ENCODE measurements around the gene PTPRR.

The PTPRR gene

DNA sequence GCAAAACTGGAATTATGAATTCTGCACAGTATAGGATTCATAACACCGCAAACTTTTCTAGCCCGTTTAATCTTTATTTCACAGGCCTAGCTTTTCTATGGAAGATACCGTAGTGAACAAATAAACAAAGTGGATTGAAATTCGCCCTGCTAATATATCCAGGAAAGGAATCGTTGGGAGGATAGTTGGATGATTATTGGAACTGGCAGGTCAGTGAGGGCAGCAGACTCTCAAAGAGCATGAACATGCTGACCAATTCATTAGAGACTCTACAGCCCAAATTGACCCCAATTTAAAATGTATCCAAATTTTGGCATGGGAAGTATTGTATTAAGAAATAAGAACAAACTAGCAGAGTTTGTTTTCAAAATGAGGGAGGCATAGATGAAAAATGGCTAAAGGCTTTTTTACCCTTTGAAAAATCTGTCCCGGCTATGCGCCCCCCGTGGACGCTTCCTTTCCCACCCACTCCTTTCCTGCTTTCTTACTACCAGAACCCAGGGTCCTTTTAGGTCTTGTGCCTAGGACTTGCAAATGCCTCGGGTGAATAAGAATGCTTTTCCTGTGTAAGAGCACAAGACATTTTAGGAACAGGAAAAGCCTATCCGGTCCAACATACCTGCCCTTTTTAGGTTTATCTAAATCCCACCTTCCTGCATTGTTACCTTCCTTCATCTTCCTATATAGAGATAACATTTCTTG is 198.7 kb downstream of the PTPRR start:
- Mint-ChIP-seq H3K27me3 (peaks cover 3% of the 10 kb centered on the region), H3K4me1 (peaks cover 2% of the 10 kb centered on the region), H3K4me3 (no peak overlapping the region), H3K36me3 (no peaks in the 10 kb centered on the region), H3K9me3 (no peaks in the 10 kb centered on the region), H3K27ac (no peak overlapping the region)
- no peak for DNase-seq (ENCODE audit: low spot score in 2 of 2)
- ATAC-seq (ENCODE audit: low read depth) = no peak

DNA sequence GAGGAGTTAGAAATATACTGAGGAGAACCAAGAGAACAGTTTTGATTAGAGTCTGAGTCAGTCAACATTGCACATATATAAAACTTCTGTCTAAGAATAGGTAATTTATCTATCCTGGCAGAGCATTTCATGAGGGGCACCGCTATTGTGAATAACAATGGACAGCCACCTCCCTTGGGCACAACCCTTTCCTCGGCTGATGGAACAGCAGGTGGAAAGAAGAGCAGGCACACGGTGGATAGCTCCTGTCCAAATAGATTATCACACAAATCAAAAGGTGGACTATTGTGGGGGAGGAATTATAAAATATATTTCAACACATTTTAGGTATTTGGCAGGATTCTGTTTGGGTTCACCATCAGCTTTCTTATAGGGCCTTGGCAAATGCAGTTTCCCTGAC is 199.3 kb downstream of the PTPRR start:
- peaks cover 3% of the 10 kb centered on the region for H3K27me3 Mint-ChIP-seq
- H3K27ac Mint-ChIP-seq = no peak overlapping the region
- H3K9me3 Mint-ChIP-seq = no peaks in the 10 kb centered on the region
- DNase-seq (ENCODE audit: low spot score in 2 of 2) = no peak
- no peak for ATAC-seq (ENCODE audit: low read depth)
- no peaks in the 10 kb centered on the region for H3K36me3 Mint-ChIP-seq
- H3K4me1 Mint-ChIP-seq = peaks cover 2% of the 10 kb centered on the region
- no peak overlapping the region for H3K4me3 Mint-ChIP-seq

DNA sequence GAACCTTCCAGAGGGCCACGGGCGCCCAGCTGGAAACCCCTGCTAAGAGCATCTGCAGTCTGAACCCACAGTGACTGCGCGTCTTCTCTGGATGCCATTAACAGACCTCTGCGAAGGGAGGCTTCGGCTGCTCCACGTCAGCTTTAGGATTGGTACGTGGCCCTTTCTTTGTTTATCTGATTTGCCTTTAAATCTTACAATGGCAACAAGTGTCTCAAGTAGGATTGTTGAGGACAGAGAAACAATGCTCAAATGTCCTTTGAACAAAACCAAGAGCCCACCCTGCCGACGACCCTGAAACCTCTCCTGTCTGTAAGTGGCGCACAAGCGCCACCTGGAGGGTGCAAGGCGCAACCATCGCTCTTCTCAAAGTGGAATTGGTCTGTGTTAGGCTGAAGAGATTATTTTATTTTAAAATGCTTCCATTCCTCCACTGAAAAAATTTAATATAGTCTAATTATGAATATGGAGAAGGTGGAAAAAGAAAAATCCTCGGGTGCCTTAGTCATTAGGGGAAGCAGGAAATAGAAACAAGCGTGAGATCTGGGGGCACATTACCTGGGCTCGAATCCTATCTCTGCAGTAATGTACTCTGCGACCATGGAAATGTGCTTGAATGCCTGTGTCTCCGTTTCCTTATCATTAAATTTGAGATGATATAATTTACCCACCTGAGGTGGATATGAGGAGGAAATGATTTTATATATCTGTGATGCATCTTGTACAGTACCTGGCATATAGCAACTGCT is 200.7 kb downstream of the PTPRR start:
- no peaks in the 10 kb centered on the region for H3K36me3 Mint-ChIP-seq
- DNase-seq (ENCODE audit: low spot score in 2 of 2) = peak in 1 of 2 donors; percentile 14
- no peak overlapping the region for H3K27ac Mint-ChIP-seq
- H3K4me3 Mint-ChIP-seq = peak overlapping the region; percentile 49
- no peaks in the 10 kb centered on the region for H3K9me3 Mint-ChIP-seq
- H3K27me3 Mint-ChIP-seq = peaks cover 5% of the 10 kb centered on the region
- no peak for ATAC-seq (ENCODE audit: low read depth)
- peaks cover 2% of the 10 kb centered on the region for H3K4me1 Mint-ChIP-seq

DNA sequence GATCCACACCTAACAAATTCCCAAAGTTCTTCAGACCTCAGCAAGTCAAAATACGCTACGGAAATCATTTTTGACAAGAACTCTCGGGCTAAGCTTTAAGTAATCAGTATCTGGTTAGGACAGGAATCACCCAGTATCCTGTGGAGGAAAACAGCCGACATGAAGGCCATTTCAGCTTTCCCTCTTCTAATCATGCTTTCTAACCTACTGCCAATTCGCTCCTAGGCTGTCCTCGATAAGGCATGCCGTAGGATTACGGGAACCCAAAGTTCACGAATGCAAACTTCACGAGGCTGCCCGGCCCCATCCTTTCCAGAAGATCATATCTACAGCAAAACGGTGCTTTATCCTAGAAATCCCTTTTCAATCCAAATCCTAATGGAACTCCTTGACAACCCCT is 201.5 kb downstream of the PTPRR start:
- no peak for ATAC-seq (ENCODE audit: low read depth)
- no peak overlapping the region for H3K4me3 Mint-ChIP-seq
- no peaks in the 10 kb centered on the region for H3K9me3 Mint-ChIP-seq
- H3K4me1 Mint-ChIP-seq = peaks cover 2% of the 10 kb centered on the region
- no peak for DNase-seq (ENCODE audit: low spot score in 2 of 2)
- no peak overlapping the region for H3K27ac Mint-ChIP-seq
- peaks cover 5% of the 10 kb centered on the region for H3K27me3 Mint-ChIP-seq
- no peaks in the 10 kb centered on the region for H3K36me3 Mint-ChIP-seq

DNA sequence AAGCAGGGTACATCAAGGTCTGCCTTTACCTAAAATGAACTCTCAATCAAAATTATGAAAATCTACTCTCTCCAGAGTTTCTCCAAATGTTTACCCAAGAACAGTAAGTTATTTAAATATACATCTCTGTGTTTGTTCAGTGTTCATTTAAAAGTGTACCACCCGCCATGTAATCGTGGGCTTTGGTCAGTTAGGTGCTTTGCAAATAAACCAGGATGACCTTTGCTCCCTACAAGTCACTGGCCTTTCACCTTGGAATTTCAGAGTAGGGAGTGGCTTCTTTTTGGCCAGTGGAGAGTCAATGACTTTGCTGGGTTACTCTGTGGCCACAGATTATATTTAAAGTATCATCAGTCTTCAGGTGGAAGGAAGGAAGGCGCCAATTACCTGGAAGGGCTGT is 208.7 kb downstream of the PTPRR start:
- ATAC-seq (ENCODE audit: low read depth) = no peak
- Mint-ChIP-seq H3K27ac (no peak overlapping the region), H3K4me1 (peaks cover 2% of the 10 kb centered on the region), H3K36me3 (no peaks in the 10 kb centered on the region), H3K4me3 (no peak overlapping the region), H3K27me3 (peaks cover 4% of the 10 kb centered on the region), H3K9me3 (peaks cover 1% of the 10 kb centered on the region)
- no peak for DNase-seq (ENCODE audit: low spot score in 2 of 2)

DNA sequence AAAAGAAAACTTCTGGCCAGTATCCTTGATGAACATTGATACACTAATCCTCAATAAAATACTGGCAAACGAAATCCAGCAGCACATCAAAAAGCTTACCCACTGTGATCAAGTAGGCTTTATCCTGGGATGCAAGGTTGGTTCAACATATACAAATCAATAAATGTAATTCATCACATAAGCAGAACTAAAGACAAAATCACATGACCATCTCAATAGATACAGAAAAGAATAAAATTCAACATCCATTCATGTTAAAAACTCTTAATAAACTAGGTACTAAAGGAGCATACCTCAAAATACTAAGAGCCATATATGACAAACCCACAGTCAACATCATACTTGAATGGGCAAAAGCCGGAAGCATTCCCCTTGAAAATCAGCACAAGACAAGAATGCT is 211.5 kb downstream of the PTPRR start:
- no peak for DNase-seq (ENCODE audit: low spot score in 2 of 2)
- Mint-ChIP-seq H3K27me3 (peaks cover 3% of the 10 kb centered on the region), H3K4me1 (peaks cover 2% of the 10 kb centered on the region), H3K9me3 (peaks cover 1% of the 10 kb centered on the region), H3K27ac (no peak overlapping the region), H3K36me3 (no peaks in the 10 kb centered on the region), H3K4me3 (no peak overlapping the region)
- no peak for ATAC-seq (ENCODE audit: low read depth)

DNA sequence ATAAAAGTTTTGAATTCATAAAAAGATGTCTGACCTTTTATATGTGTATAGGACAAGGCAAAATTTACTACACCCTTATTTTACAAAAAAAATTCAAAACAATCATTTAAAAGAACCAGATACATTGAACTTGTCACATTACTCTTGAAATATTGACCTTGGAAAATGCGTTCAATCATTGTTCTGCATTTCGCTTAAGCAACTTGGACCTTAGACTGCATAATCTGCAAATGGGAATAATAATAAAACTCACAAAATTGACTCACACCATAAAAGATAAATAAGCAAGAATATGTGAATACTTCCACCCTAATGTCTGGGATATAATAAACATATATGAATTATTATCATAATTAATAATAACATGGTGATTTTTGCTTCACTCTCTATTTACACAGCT is 213.9 kb downstream of the PTPRR start:
- no peaks in the 10 kb centered on the region for H3K4me1 Mint-ChIP-seq
- H3K27ac Mint-ChIP-seq = no peak overlapping the region
- peaks cover 1% of the 10 kb centered on the region for H3K9me3 Mint-ChIP-seq
- DNase-seq (ENCODE audit: low spot score in 2 of 2) (no peak), ATAC-seq (ENCODE audit: low read depth) (no peak)
- H3K27me3 Mint-ChIP-seq = peaks cover 6% of the 10 kb centered on the region
- no peak overlapping the region for H3K4me3 Mint-ChIP-seq
- no peaks in the 10 kb centered on the region for H3K36me3 Mint-ChIP-seq

DNA sequence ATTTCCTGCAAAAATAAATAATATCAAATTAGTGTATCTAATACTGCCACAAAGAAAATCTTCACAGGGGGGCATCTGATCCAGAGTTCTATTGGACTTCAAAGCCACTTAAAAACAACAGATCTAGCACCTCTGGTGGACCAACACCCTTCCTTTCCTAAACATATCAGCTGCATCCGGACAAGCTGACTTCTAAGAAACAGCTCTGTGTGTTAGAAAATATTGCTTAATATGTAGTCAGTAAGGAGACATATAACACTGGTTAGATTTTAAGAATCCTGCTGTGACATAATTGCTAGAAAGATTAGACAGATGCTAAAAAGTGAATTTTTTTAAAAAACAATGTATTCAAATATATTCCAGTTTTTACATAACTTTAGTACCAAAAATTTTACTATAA is 222.2 kb downstream of the PTPRR start:
- no peak for ATAC-seq (ENCODE audit: low read depth)
- Mint-ChIP-seq H3K36me3 (no peaks in the 10 kb centered on the region), H3K27ac (no peak overlapping the region), H3K9me3 (no peaks in the 10 kb centered on the region), H3K4me1 (no peaks in the 10 kb centered on the region), H3K27me3 (peaks cover 4% of the 10 kb centered on the region), H3K4me3 (no peak overlapping the region)
- no peak for DNase-seq (ENCODE audit: low spot score in 2 of 2)

DNA sequence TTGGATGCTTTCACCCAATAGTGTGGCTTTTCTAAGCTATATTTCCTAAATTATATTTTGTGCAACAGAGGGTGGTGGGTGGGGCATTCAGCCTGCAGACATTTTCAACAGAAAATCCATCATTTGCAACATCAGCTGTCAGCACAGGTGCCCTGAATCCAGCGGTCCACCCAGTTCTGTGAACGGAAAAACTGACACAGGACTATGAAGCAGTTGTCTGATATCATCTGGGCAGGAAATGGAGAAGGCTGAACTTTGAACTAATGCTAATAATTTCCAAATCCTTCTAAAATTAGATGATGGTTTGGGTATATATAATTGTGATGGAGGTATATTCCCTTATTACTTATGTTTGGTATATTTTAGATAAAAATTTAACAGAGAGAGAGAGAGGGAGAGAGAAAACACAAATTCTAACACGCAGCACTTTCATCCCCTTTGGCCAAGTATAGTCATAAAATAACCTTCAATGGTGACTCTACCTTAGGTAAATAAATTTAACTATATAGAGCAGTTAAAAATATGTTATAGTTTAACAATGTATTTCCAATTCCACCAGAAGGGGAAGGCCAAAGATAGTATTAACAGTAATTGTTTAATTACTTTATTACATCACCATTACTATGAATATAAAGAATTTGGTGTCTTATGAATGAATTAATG is 225.0 kb downstream of the PTPRR start:
- peaks cover 3% of the 10 kb centered on the region for H3K27me3 Mint-ChIP-seq
- no peaks in the 10 kb centered on the region for H3K9me3 Mint-ChIP-seq
- H3K27ac Mint-ChIP-seq = no peak overlapping the region
- no peaks in the 10 kb centered on the region for H3K4me1 Mint-ChIP-seq
- DNase-seq (ENCODE audit: low spot score in 2 of 2) (no peak), ATAC-seq (ENCODE audit: low read depth) (no peak)
- H3K4me3 Mint-ChIP-seq = no peak overlapping the region
- H3K36me3 Mint-ChIP-seq = no peaks in the 10 kb centered on the region

DNA sequence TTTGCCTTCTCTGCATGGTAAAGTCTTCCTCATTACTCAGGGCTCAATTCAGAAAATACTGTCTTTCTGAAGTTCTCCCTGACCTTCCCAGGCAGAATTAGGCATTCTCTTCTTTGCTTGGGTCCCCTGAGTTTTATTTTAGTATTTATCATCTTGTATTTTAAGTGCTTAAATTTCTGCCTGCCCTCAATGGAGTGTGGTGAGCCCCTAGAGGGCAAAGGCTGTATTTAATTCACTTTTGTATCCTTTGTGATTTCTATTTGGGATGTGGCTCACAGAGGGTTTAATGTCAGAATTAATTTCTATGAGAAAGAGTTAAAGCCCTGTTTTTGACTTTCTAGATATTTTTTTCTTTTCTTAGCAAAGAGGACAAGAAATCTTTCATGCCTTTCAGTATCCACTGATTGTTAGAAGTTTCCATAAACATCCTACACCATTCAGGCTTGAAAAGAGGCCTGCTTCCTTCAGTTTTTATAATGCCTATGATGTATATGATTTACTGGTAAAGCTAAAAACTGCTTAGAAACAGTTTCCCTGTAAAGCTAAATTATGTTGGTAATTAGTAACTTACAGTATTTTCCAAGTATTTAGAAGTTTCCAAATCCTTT is 227.8 kb downstream of the PTPRR start:
- no peak for ATAC-seq (ENCODE audit: low read depth)
- no peak for DNase-seq (ENCODE audit: low spot score in 2 of 2)

DNA sequence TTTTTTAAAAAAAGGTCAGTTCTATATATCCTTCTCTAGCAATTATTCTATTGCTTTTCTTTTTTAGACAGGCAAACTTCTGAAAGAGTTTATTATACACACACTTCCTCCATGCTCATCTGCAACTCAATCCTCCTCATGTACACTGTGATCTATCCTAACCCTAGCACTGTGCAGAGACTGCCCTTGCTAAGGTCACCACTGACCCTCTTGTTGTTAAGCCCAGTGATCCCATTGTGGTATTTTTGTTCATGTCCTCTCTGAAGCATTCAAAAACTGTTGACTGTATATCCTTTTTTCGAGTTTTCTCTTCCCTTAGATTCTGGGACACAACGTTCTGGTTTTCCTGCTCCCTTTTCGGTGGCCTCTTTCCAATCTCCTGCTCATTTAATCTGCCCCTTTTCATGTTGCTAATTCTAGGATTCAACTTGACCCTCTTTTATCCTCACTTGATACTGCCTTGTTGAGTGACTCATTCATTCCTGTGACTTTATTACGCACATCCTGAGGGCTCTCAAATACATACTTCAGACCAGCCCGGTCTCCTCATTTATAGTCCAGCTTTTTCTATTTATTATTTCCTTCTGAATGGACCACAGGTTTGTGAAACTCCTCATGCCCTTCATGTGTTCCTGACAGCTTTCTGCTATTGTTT is 229.4 kb downstream of the PTPRR start:
- no peaks in the 10 kb centered on the region for H3K4me1 Mint-ChIP-seq
- H3K27ac Mint-ChIP-seq = no peak overlapping the region
- H3K4me3 Mint-ChIP-seq = no peak overlapping the region
- no peaks in the 10 kb centered on the region for H3K9me3 Mint-ChIP-seq
- no peak for DNase-seq (ENCODE audit: low spot score in 2 of 2)
- H3K27me3 Mint-ChIP-seq = peaks cover 2% of the 10 kb centered on the region
- no peak for ATAC-seq (ENCODE audit: low read depth)
- no peaks in the 10 kb centered on the region for H3K36me3 Mint-ChIP-seq

More for the DNA sequence above, 227.8 kb downstream of the PTPRR start:
- Mint-ChIP-seq H3K4me3 (no peak overlapping the region), H3K27me3 (peaks cover 2% of the 10 kb centered on the region), H3K4me1 (no peaks in the 10 kb centered on the region), H3K36me3 (no peaks in the 10 kb centered on the region), H3K9me3 (no peaks in the 10 kb centered on the region), H3K27ac (no peak overlapping the region)

DNA sequence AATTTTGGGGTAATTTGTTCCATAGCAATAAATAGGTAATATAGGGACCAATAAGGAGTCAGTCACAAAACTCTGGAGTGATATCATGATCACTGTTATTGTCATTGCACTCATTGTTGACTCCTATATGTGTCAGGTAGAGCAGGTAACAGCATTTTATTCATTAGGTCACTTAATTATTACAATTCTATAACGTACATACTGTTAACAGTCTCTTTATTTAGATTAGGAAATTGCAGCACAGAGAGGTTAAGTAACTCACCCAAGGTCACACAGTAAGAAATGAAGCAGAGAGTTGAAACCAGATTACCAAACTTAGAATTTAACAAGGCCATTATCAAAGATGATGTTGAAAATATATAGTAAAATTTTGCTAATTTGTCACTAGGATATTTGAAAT is 233.6 kb downstream of the PTPRR start:
- Mint-ChIP-seq H3K4me3 (no peak overlapping the region), H3K27ac (no peak overlapping the region), H3K4me1 (no peaks in the 10 kb centered on the region), H3K9me3 (no peaks in the 10 kb centered on the region), H3K27me3 (peaks cover 7% of the 10 kb centered on the region), H3K36me3 (no peaks in the 10 kb centered on the region)
- ATAC-seq (ENCODE audit: low read depth) (no peak), DNase-seq (ENCODE audit: low spot score in 2 of 2) (no peak)

DNA sequence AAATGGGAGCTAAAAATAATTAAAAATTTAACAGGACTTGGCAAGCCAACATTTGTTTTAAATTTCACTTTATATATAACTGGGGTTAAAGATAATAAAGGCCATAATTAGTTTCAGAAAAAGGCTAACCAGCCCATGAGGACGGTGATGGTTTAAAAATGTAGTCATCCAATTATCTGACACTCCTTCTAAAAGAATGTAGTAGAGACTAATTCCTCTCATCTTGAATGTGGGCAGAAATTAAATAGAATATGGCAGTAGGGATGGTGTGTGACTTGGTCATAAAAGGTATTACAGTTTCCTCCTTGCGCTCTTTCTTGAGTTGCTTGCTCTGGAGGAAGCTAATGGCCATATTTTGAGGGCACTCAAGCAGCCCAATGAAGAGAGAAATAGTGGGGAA is 234.2 kb downstream of the PTPRR start:
- Mint-ChIP-seq H3K27me3 (peaks cover 8% of the 10 kb centered on the region), H3K36me3 (no peaks in the 10 kb centered on the region), H3K4me3 (no peak overlapping the region), H3K27ac (no peak overlapping the region), H3K4me1 (no peaks in the 10 kb centered on the region), H3K9me3 (no peaks in the 10 kb centered on the region)
- DNase-seq (ENCODE audit: low spot score in 2 of 2) (no peak), ATAC-seq (ENCODE audit: low read depth) (no peak)

DNA sequence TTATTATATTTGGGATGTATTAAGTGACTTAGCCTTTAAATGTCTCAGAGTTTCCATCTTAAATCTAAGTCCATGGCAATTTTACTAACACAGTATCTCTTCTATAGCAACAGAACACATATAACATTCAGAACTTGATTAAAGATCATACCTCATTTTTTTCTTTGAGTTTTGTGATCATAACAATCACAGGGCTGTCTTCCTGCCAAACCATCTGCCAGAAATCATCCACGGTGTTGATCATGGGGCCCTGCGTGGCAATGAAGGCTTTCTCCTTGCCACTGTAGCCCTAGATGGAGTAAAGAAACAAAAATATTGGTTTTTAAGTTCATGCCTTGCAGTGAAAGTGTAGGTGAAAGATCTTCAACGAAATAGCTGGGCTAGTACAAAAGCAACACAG is 236.6 kb downstream of the PTPRR start:
- no peak for DNase-seq (ENCODE audit: low spot score in 2 of 2)
- Mint-ChIP-seq H3K27ac (no peak overlapping the region), H3K9me3 (no peaks in the 10 kb centered on the region), H3K4me1 (no peaks in the 10 kb centered on the region), H3K36me3 (no peaks in the 10 kb centered on the region), H3K4me3 (no peak overlapping the region), H3K27me3 (peaks cover 11% of the 10 kb centered on the region)
- no peak for ATAC-seq (ENCODE audit: low read depth)

Data from memory B cell (primary cell).